HG03196 (cell line): ENCODE measurements around the gene MIGA1.

Experiments
- ATAC-seq: cut with Tn5 transposase; IDR thresholded peaks from one replicate; pipeline ENCODE4 v1.9.1; 2021; ENCODE audit not compliant: unreplicated experiment

The MIGA1 gene

GRCh38 chr1:77846966-77847365 is 67.5 kb downstream of the MIGA1 start:
- ATAC-seq, result no peak

DNA sequence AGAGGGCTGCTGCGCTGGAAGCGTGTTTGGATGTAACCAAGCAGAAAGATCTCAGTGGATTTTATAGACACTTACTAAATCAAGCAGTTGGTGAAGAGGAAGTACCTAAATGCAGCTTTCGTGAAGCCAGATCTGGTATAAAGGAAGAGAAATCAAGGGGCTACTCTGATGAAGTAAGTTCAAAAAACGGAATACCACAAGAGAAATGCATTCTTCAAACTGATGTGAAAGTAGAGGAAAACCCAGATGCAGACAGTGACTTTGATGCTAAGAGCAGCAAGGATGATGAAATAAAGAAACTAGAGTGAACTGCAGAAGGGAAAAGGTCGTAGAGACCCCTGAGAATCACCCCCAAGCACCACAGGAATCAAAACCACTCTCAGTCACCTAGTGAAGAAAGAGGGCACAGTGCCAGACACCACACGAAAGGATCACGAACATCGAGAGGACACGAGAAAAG is 68.2 kb downstream of the MIGA1 start:
- no peak for ATAC-seq

- no peak for ATAC-seq
Observed at GRCh38 chr1:77850082-77850481, 70.6 kb downstream of the MIGA1 start.

- ATAC-seq, result no peak
Observed at GRCh38 chr1:77857552-77857951, 78.1 kb downstream of the MIGA1 start.

DNA sequence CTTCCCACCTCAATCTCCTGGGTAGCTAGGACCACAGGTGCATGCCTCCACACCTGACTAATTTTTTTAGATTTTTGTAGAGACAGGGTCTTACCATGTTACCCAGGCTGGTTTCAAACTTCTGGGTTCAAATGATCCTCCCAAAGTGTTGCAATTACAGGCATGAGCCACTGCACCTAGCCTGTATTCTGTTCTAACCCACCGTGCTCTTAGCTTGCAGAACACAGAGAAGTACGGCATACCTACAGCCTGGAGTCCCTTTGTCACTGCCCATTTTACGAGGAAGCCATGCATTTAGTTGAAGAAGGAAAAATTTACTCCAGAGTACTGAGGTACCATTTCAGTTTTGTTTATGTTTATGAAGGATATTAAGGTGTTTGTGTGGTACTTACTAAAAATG is 79.3 kb downstream of the MIGA1 start:
- ATAC-seq, result no peak

DNA sequence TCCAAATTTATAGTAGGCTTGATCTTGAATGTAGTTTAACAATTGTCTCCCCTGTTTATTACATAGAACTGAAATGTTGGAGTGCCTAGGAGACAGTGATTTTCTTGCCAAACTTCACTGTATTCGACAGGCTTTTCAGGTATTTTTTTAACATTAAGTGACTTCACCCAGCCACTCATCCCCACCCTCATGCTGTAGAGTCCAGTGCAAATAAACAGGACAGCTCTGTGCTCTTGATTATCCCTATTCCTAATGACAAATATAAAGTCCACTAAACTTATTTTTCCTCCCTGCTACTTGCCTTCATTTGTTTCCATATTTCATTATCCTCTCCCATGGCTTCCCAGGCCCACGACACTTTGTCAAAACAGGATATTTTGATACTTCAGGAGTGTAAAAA is 79.8 kb downstream of the MIGA1 start:
- ATAC-seq, result no peak

DNA sequence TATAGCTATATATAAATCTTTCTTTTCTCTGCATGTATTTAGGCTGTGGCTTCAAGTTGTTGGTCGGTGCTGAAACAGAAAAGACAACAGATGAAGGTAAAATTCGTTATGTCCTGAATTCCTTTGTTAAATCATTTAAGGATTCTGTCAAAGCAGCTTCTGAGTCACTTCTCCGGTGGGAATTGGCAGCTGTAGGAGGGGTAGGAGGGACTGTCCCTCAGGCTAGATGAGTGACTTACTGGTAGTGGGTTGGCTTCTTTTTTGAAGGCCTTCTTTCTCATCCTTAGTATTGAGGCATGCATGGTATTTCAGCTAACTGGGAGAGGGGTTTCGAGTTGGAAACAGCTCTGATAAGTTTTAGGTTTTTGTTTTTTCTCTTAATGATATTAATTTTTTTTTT is 86.8 kb downstream of the MIGA1 start:
- ATAC-seq, result no peak

DNA sequence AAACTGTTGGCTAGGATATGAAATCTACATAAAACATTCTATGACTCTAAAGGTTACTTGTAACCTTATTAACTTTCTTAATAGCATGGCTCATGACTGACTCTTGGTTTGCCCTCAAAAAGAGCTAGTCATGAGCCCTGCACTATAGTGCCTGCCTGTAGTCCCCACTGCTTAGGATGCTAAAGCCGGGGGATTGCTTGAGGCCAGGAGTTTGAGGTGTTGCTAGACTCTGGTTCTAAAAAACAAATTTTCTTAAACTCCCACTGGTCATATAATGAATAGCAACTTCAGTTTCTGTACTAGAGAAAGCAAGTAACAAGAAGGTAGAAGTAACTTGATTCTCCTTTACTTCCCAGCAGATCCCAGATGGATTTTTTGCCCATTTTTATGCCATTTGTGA is 93.2 kb downstream of the MIGA1 start:
- no peak for ATAC-seq

DNA sequence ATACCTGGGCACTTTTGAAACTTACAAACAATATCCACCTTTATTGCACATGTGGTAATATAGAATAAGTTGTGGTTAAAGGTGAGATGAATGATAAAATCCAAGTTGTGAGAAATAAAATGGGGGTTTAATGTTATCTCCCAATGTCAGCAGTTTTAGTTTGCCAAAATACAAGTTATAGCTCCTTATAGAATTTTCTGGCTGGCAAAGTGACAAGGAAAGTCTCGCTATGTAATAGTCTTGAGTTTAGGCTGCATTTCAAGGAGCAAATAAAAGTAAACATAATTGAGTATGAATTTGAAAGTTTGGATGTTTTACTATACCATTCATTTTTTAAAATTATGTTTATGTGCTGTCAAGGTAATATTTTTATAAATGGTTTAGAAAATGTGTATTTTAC is 94.0 kb downstream of the MIGA1 start:
- no peak for ATAC-seq

GRCh38 chr1:77874804-77875445 is 95.5 kb downstream of the MIGA1 start:
- ATAC-seq, result no peak

GRCh38 chr1:77876884-77877283 is 97.4 kb downstream of the MIGA1 start:
- no peak for ATAC-seq

DNA sequence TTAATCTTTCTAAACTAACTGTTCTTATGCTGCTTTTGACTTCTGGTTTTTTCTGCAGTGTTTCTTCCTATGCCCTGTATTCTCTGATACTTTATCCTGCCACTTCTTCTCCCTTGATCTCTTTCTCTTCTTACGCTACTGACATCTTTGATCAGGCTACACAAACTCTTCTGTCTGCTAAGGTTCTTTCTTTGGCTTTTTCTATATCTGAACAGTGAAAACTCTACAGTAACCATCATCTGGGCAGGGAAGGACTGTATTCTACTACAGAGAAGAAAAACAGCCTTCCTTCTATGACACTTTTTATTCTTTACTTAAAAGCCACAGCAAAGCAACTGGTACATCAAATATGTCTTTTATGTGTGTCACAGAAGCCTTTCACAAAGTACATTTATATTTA is 101.6 kb downstream of the MIGA1 start:
- no peak for ATAC-seq

GRCh38 chr1:77882411-77882810 is 103.0 kb downstream of the MIGA1 start:
- ATAC-seq, result no peak

GRCh38 chr1:77888081-77888780 is 108.8 kb downstream of the MIGA1 start, which contains the start of gene NEXN:
TSS of gene NEXN (plus strand) at chr1:77888624. CDS start at chr1:77916107, 27,483 bp downstream.
- no peak for ATAC-seq

- ATAC-seq, result no peak
Observed at GRCh38 chr1:77888781-77889642, 109.6 kb downstream of the MIGA1 start.

DNA sequence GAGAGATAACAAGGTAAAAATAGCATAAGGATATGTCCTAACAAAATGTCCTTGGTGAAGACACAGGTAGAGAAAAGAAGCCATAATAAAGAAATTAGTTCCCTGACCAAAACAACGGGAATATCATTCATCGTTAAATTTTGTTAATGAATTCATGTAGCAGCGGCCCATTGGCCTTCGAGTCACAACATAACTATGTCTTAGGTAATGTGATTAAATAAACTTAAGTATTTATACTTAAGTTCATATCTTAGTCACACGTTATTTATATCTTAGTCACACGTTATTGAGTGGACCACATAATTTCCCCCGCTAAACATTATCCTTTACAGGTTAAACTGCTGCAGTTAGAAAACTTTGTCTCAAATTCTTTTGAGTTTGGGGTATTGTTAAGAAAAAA is 110.2 kb downstream of the MIGA1 start:
- ATAC-seq, result no peak

GRCh38 chr1:77891200-77891599 is 111.8 kb downstream of the MIGA1 start:
- no peak for ATAC-seq

DNA sequence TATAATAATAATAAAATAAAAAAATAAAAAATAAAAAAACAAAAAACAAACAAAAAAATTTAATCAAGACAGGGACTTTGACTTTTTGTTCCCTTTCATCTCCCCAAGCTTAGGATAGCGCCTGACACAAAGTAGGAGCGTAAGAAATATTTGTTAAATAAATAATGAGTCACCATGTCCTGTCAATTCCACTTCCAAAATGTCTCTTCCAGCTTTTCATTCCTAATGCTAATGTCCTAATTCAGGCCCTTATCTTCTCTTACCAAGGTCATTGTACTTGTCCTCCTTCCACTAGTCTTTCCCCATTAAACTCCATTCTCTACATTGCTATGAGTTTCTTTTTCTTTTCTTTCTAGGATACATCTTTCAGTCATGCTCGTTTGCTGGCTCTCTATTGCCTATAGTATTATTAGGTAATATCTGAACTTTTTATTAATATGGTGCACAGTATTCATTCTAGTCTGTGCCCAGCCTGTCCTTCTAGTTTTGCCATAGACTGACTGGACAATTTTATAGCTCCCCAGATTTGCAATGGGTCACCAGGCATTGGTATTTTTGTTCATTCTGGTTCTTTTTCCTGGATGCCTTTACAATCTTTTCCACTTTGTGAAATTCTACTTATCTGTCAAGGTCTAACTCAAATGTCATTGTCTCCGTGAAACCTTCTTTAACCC is 120.3 kb downstream of the MIGA1 start:
- ATAC-seq, result no peak

GRCh38 chr1:77900687-77901293 is 121.3 kb downstream of the MIGA1 start:
- ATAC-seq, result no peak

- no peak for ATAC-seq
Observed at GRCh38 chr1:77905603-77906002, 126.2 kb downstream of the MIGA1 start.
